ENCODE measurements around the gene ASIC1. TPM values are rescaled to one million over a fixed set of nuclear protein-coding genes. Genes with fewer than 3 reads are reported as not detected.

Gene ASIC1
- total RNA-seq, 1 experiment from 2014 or later: 9.5 TPM

GRCh38 chr12:50106907-50107306 is 49.5 kb downstream of the ASIC1 start:
- DNase-seq (ENCODE audit: low read depth): no peak

- no peak for DNase-seq (ENCODE audit: low read depth)
Observed at GRCh38 chr12:50107416-50108268, 50.2 kb downstream of the ASIC1 start.

- DNase-seq (ENCODE audit: low read depth): no peak
Observed at GRCh38 chr12:50109319-50109718, 51.9 kb downstream of the ASIC1 start.

- no peak for DNase-seq (ENCODE audit: low read depth)
Observed at GRCh38 chr12:50110127-50110761, 52.8 kb downstream of the ASIC1 start.

GRCh38 chr12:50110762-50111351 is 53.5 kb downstream of the ASIC1 start:
- DNase-seq (ENCODE audit: low read depth): peak; percentile 61

- DNase-seq (ENCODE audit: low read depth): no peak
Observed at GRCh38 chr12:50111395-50111692, 53.9 kb downstream of the ASIC1 start.

- peak; percentile 100 for DNase-seq (ENCODE audit: low read depth)
Observed at GRCh38 chr12:50111693-50112455, 54.5 kb downstream of the ASIC1 start, which contains the start of gene COX14. COX14 (plus strand) TSS chr12:50112236; CDS start chr12:50120044, 7,808 bp downstream.

GRCh38 chr12:50112456-50113218 is 55.2 kb downstream of the ASIC1 start:
- no peak for DNase-seq (ENCODE audit: low read depth)

GRCh38 chr12:50117057-50117622 is 59.7 kb downstream of the ASIC1 start:
- DNase-seq (ENCODE audit: low read depth): no peak

- no peak for DNase-seq (ENCODE audit: low read depth)
Observed at GRCh38 chr12:50119387-50119786, 62.0 kb downstream of the ASIC1 start.

GRCh38 chr12:50120521-50120920 is 63.1 kb downstream of the ASIC1 start:
- DNase-seq (ENCODE audit: low read depth): no peak

GRCh38 chr12:50120953-50121352 is 63.6 kb downstream of the ASIC1 start:
- DNase-seq (ENCODE audit: low read depth): no peak

GRCh38 chr12:50121641-50122040 is 64.2 kb downstream of the ASIC1 start:
- DNase-seq (ENCODE audit: low read depth): no peak

GRCh38 chr12:50123203-50123602 is 65.8 kb downstream of the ASIC1 start:
- no peak for DNase-seq (ENCODE audit: low read depth)

GRCh38 chr12:50127546-50127945 is 70.2 kb downstream of the ASIC1 start:
- DNase-seq (ENCODE audit: low read depth): no peak

GRCh38 chr12:50129290-50129689 is 71.9 kb downstream of the ASIC1 start:
- no peak for DNase-seq (ENCODE audit: low read depth)

GRCh38 chr12:50132505-50133135 is 75.2 kb downstream of the ASIC1 start:
- peak; percentile 43 for DNase-seq (ENCODE audit: low read depth)
